Effector memory CD4-positive, alpha-beta T cell (primary cell): ENCODE measurements around the gene JAZF1.

ENCODE experiments used
- DNase-seq, 3 donors: peaks; one replicate each; pipeline ENCODE4 v3.0.0-alpha.2; 2020
- H3K27ac ChIP-seq: 2 replicates; pipeline ENCODE4 v1.7.0; 2013; ENCODE audit warnings: mild to moderate bottlenecking, low read length, moderate library complexity; ENCODE audit not compliant: insufficient read depth, poor library complexity, severe bottlenecking
- H3K27me3 ChIP-seq: replicated peaks from 2 replicates; pipeline ENCODE4 v1.7.0; 2013; ENCODE audit warnings: mild to moderate bottlenecking, low read length; ENCODE audit not compliant: insufficient read depth, control insufficient read depth, poor library complexity, severe bottlenecking
- H3K36me3 ChIP-seq: 2 replicates; pipeline ENCODE4 v1.7.0; 2013; ENCODE audit warnings: mild to moderate bottlenecking, low read length, moderate library complexity; ENCODE audit not compliant: control insufficient read depth, insufficient read depth
- H3K4me1 ChIP-seq: 2 replicates; pipeline ENCODE4 v1.7.0; 2013; ENCODE audit warnings: low read length, mild to moderate bottlenecking; ENCODE audit not compliant: control insufficient read depth, insufficient read depth, poor library complexity, severe bottlenecking
- H3K4me3 ChIP-seq: 2 replicates; pipeline ENCODE4 v1.7.0; 2013; ENCODE audit warnings: low read length, low read depth, mild to moderate bottlenecking; ENCODE audit not compliant: insufficient read depth, poor library complexity, severe bottlenecking
- H3K9me3 ChIP-seq: 2 replicates; pipeline ENCODE4 v1.7.0; 2013; ENCODE audit warnings: mild to moderate bottlenecking, low read length, moderate library complexity; ENCODE audit not compliant: control insufficient read depth

JAZF1 gene

DNA sequence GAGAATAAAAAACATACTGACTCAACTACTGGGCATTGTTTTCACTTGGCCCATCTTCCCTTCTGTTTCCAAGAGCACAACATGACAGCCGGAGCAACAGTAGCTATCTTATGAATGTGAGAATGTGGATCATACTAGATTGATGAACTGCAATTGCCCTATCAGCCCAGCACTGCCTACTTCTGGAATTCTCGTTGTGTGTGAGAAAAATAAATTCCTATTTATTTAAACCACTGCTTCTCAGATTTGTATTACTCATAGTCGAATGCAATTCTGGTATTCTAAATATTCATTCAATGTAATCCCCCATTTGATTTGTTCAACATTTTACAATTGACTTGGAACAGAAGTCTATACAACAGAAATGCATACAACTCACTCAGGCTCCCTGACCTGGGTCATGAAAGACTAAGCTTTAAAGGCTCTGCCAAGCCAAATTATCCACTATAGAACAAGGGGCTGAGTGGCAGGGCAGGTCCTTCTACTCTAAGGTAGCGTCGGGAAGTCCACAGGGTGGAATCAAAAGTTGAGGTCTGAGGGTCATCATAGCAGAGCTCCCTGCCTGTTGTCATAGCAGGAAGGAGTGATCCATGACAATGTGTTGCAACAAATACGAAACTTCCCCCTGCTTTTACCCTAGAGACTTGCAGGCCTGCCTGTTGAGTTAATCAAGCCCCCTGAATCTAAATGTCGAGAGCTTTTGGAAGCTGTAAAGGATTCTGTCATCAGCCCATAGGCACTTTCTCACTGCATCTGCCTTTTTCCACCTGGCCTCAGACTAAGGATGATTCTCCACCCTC is 12.4 kb upstream of the JAZF1 start:
- no peaks in the 10 kb centered on the region for H3K36me3 ChIP-seq
- H3K9me3 ChIP-seq: no peaks in the 10 kb centered on the region
- H3K4me3 ChIP-seq: no peak overlapping the region
- no peaks in the 10 kb centered on the region for H3K4me1 ChIP-seq
- DNase-seq: no peak
- H3K27me3 ChIP-seq: no peaks in the 10 kb centered on the region
- no peak overlapping the region for H3K27ac ChIP-seq

DNA sequence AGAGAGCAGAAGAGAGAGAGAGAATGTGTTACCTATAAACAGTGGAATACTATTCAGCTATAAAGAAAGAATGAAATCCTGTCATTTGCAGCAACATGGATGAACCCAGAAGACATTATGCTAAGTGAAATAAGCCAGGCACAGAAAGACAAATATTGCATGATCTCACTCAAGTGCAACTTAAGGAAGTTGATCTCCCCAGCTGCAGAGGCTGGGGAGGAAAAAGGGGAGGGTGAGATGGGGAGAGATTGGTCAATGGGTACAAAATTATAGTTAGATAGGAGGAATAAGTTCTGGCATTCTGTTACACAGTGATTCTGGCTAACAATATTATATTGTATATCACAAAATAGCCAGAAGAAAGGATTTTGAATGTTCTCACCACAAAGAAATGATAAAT is 11.2 kb upstream of the JAZF1 start:
- H3K36me3 ChIP-seq: no peaks in the 10 kb centered on the region
- H3K27me3 ChIP-seq: no peaks in the 10 kb centered on the region
- H3K27ac ChIP-seq: no peak overlapping the region
- no peaks in the 10 kb centered on the region for H3K9me3 ChIP-seq
- H3K4me3 ChIP-seq: no peak overlapping the region
- no peak for DNase-seq
- H3K4me1 ChIP-seq: no peaks in the 10 kb centered on the region

DNA sequence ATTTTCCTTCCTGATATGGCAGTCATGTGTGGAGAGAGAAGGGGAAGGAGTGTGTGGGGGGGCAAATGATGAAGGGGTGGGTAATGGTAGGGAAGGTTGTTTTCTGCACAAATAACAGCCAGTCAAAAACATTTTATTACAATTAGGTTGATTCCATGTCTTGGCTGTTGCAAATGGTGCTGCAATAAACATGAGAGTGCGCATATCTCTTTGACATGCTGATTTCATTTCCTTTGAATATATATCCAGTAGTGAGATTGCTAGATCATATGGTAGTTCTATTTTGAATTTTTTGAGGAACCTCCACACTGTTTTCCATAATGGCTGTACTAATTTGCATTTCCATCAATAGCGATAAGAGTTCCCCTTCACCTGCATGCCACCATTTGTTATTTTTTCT is 10.6 kb upstream of the JAZF1 start:
- Histone ChIP-seq H3K4me3 (no peak overlapping the region), H3K9me3 (no peaks in the 10 kb centered on the region), H3K4me1 (no peaks in the 10 kb centered on the region), H3K36me3 (no peaks in the 10 kb centered on the region), H3K27me3 (no peaks in the 10 kb centered on the region), H3K27ac (no peak overlapping the region)
- DNase-seq: no peak

DNA sequence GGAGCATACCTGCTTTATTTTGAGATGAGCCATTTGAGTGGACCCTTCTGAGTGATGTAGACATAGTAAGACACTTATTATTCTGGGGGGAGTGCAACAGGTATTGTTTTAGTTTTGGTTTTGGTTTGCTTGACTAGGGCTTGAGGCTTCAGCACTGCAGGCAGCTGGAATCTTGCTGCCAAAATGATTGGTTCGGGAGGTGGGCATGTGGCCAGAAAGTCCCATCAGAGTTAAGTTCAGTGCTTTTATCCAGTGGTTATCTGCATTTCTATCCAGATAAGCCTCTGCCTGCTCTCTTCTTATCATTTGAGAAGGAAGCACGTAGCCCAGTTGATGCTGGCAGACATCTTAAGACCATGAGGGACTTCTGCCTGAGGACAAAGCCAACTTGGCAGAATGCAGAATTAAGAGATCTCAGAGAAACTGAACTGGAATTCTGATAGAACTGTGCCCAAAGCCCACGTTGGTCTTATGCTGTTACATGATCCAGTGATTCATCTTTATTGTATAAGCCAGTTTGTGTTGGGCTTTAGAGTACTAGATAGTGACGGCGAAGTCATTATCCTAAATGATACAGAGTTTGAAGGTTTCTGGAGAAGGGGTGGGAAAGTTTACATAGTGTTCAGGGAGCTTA is 9.6 kb upstream of the JAZF1 start:
- Histone ChIP-seq H3K4me3 (no peak overlapping the region), H3K4me1 (no peaks in the 10 kb centered on the region), H3K27me3 (no peaks in the 10 kb centered on the region), H3K9me3 (no peaks in the 10 kb centered on the region), H3K27ac (no peak overlapping the region), H3K36me3 (no peaks in the 10 kb centered on the region)
- no peak for DNase-seq

DNA sequence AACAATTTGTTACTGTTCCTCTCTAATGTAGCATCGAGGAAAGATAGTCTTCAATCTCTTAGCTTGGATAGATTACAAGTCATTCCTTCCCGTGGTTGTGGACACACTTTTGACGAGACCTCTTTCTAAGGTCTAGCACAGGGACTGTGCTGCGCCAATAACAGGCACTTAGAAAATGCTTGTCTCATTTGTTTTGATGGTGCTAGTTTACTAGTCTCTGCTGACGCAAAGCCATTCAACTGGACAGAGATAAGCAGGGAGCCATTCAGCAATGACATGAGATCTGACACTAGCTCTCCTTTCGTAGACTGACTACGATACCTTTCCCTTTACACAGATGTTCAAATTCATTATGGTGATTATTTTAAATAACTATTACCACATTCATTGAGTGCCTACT is 6.4 kb upstream of the JAZF1 start:
- Histone ChIP-seq H3K4me3 (no peak overlapping the region), H3K9me3 (no peaks in the 10 kb centered on the region), H3K36me3 (no peaks in the 10 kb centered on the region), H3K27me3 (no peaks in the 10 kb centered on the region), H3K4me1 (no peaks in the 10 kb centered on the region), H3K27ac (no peak overlapping the region)
- no peak for DNase-seq

DNA sequence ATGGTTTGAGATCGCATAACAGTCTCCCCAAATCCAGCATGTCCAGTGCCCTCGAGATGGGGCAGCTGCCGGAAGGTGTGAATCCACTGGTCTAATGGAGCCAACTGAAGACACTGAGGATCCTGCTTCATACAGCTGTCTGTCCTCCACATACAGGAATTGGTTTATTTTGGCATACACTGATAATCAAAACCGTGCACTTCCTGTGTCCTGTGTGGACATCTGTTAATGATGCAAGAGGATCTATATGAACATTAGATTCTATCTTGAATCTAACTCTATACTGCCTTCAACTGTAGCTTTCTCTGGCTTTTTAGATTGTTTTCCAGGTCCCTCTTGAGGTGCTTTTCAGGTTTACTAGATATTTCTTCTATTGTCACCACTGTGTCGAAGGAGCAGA is 3.0 kb upstream of the JAZF1 start:
- no peaks in the 10 kb centered on the region for H3K9me3 ChIP-seq
- DNase-seq: no peak
- H3K27me3 ChIP-seq: no peaks in the 10 kb centered on the region
- H3K36me3 ChIP-seq: no peaks in the 10 kb centered on the region
- no peak overlapping the region for H3K4me3 ChIP-seq
- H3K4me1 ChIP-seq: no peaks in the 10 kb centered on the region
- no peak overlapping the region for H3K27ac ChIP-seq

DNA sequence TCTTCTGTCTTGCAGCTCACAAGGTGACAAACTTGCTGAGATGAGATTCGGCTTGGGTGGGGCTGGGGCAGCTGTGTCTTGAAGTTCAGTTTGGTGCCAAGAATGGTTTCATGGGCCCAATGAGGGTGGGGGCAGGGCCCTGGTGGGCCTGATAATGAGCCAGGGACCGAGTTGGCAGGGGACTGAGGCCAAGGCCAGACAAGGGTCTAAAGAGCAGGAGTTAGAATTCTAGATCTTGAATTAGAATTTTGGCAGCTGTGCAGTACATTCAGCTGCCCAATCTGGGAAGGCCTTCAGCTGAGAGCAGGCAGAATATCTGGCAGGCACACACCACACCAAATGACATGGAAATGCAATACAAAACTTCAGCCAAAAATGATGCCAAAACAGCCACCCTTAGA is 1.5 kb upstream of the JAZF1 start:
- H3K36me3 ChIP-seq: no peaks in the 10 kb centered on the region
- DNase-seq: no peak
- no peaks in the 10 kb centered on the region for H3K9me3 ChIP-seq
- H3K27me3 ChIP-seq: no peaks in the 10 kb centered on the region
- H3K4me1 ChIP-seq: no peaks in the 10 kb centered on the region
- H3K4me3 ChIP-seq: no peak overlapping the region
- no peak overlapping the region for H3K27ac ChIP-seq

DNA sequence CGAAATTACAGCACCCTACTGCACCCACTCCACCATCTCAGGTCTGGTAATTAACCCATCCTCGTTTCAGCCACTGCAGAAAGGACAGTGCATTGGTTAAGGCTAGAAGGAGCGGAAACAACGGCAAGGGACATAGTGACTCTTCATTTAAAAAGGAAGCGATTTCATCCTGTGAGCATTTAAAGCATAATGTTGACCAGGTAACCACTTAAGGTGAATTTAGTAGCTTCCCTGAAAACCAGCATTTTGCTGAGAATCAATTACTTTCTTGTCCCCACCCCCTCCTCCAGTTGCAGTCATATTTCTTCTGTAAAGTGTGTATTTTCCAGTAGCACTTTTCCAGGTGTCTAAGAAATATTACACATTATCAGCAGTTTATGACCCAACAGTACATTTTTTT is 821 bp upstream of the JAZF1 start:
- Histone ChIP-seq H3K9me3 (no peaks in the 10 kb centered on the region), H3K27me3 (no peaks in the 10 kb centered on the region), H3K4me1 (no peaks in the 10 kb centered on the region), H3K27ac (no peak overlapping the region), H3K36me3 (no peaks in the 10 kb centered on the region), H3K4me3 (no peak overlapping the region)
- DNase-seq: no peak

DNA sequence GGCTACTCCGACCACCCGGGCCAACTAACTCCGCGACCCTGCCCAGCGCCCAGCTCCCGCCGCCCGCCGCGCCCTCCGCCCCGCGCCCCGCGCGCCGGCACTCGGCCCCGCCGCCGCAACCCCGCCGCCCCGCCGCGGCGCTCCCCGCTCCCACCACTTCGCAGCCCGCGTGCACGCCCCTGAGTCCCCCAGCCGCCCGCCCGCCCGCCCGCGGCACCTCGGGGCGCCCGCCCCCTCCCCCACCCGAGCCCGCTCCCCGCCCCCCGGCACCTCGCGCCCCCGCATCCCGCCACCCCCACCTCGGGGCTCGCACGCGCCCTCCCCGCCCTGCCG is 598 bp downstream of the JAZF1 start:
- DNase-seq: no peak
- peak overlapping the region; percentile 71 for H3K27ac ChIP-seq
- H3K27me3 ChIP-seq: no peaks in the 10 kb centered on the region
- no peaks in the 10 kb centered on the region for H3K9me3 ChIP-seq
- H3K36me3 ChIP-seq: no peaks in the 10 kb centered on the region
- H3K4me3 ChIP-seq: peak overlapping the region; percentile 74
- no peaks in the 10 kb centered on the region for H3K4me1 ChIP-seq

DNA sequence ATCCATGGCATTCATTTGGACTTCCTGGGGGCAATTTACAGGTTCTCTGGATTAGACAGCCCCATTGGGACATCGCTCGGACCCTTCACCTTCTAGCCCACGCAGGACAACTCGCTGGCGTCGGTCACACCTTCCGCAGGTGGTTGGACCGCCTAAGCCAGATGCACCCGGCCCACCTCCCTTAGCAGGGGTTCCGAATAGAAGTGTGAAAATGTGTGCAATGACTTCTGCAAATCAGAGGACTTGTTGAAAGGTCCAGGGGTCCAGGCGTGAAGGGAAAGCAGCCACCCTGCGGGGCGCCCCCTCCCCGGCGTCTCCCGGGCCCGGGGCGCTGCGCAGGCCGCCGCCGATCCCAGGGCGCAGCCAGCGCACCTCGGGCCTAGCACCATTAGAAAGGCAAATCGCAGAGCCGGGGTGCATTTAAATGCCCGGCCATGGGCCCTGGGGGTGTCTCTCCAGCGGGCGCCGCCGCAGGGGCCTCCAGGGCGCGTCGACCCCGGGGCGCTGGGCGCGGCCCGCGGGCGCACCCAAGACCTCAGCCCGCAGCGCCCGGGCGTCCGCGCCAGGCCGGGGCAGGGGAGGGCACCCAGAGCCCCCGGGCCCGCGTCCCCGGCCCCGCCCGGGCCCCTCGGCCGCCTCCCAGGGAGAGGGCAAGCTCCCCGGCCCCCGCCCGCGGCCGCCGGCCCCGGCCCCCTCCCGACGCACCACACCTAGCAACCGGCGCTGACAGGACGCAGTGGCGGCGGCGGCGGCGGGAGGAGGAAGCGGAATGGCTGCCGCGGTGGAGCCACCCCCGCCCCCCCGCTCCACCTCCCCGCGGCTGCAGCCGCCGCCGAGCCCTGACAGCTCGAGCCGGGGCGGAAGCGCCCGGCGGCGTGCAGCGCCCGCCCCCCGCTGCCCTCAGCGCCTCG is 1.2 kb downstream of the JAZF1 start:
- no peaks in the 10 kb centered on the region for H3K36me3 ChIP-seq
- no peaks in the 10 kb centered on the region for H3K4me1 ChIP-seq
- no peaks in the 10 kb centered on the region for H3K27me3 ChIP-seq
- peak; percentile 61 to 66 (median 62) for DNase-seq
- H3K4me3 ChIP-seq: peak overlapping the region; percentile 46
- no peaks in the 10 kb centered on the region for H3K9me3 ChIP-seq
- peak overlapping the region; percentile 24 for H3K27ac ChIP-seq
